CD4-positive, alpha-beta T cell treated with Interleukin-15 for 1 hour (primary cell): ENCODE measurements around the gene WSCD2.

Experiments
- DNase-seq: peaks from one replicate; pipeline ENCODE4 v3.0.0-alpha.2; 2020

The WSCD2 gene

DNA sequence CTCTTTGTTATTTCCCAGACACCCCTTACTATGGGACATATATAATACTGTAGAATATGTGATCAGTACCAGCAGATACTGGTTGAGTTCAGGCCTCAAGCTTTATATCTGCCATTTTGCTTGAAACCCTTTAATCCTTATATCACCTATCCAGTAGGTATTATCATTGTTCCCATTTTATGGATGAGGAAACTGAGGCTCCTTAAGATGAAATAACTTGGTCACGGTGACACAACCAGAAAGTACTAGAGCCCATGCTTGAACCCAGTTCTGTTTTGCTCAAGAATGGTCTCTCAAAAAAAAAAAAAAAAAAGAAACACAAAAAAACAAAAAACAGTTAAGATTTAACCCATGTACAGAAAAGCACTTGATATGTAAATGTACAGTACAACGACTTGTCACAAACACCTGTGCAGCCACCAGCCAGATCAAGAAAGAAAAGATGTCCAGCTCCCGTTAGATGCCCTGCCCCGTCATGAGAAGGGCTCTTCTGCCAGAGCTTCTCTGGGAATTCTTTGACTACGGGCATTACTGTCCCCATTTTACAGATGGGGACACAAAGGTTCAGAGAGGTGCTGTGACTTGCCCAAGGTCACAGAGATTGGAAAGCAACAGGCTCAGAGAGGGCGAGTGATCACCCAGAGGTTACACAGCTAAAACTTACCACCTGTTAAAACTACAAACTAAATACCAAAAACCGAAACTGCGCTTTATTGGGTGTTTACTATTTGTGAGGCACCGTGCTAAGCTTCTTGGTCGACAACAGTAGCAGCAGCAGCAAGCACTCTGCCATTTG lies 669 bp upstream of the WSCD2 start:
- no peak for DNase-seq

DNA sequence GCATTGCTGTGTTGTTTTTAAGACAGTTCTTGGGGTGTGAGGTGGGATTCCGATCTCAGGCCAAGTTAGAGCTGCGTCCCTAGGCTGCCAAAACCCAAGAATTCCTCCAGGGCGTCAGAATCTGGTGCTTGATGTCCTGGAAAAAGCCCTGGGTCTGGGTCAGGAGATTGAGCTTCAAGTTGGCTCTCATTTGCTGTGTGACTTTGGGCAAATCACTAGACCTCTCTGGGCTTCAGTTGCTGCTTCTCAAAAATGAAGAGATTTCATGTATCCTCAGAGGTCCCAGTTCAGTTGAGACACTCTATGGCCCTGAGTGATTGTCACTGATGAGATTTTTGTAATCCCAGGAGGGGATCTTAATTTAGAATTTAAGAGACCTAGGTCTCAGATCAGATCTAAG lies 1.9 kb downstream of the WSCD2 start:
- no peak for DNase-seq

DNA sequence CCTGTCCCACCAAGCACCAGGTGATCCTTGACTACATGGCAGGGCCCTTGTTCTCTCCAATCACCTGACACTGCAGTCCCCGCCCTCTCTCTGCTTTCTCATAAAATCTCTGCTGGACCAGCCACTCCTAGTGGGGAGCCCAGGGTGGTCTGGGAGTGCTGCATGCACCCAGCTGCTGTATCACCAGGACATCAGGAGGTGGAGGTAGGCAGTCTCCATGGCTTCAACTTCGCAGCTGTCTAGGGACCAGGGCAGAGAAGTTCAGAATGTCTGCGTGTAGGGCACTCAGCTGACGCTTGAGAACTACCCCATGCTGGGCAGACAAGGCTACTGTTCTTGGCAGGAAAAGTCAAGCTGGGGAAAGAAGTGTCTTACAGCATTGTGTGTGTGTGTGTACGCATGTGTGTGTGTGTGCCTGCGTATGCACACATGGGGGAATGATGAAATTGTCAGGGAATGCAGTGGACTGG lies 2.6 kb downstream of the WSCD2 start:
- no peak for DNase-seq

DNA sequence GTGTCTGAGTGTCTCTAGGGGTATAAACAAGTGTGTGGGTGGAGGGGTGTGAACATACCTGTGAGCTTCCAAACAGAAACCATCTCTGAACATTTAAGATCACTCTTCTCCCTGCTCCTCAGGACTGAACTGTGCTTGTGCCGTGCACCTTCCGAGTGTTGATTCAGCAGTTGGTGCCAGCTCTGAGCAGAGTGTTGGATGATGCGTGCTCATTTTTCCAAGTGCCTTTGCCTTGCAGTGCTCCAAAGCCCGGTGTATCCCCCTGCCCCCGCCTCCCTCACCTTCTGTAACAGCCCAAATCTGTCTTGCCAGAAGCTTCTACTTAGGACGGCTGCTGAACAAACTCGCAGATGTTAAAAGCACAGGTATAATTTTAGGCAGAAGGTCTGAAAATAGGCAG lies 4.4 kb downstream of the WSCD2 start:
- DNase-seq = no peak

DNA sequence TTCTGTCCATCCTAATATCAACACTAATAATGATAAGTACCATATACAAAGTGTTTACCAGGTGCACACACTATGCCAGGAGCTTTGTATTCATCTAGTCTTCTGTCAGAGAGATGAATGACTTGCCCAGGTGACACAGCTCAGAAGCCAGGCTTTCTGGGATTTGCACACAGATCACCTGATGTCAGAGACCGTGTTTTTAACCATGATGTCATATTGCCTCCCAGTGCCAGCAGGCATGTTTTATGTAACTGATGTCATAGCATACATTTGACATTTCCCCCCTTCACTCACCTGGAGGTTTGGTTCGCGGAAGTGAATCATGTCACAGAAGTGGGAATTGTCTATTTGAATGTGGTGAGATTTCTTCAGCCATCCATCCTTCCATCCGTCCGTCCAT lies 5.7 kb downstream of the WSCD2 start:
- no peak for DNase-seq

DNA sequence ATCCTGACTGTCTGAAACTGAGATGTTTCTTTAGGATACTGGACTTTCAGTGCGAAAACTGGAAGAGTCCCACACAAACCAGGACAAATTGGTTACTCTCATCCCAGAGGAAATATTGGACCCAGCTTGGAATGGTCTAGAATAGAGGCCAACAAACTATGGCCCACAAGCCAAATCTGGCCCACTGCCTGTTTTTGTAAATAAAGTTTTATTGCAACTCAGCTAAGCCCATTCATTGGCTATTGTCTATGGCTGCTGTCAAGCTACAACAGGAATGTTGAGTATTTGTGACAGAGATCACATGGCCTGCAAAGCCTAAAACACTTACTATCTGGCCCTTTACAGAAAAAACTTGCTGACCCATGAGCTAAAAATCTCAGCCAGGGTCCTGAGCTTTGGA lies 6.5 kb downstream of the WSCD2 start:
- no peak for DNase-seq

DNA sequence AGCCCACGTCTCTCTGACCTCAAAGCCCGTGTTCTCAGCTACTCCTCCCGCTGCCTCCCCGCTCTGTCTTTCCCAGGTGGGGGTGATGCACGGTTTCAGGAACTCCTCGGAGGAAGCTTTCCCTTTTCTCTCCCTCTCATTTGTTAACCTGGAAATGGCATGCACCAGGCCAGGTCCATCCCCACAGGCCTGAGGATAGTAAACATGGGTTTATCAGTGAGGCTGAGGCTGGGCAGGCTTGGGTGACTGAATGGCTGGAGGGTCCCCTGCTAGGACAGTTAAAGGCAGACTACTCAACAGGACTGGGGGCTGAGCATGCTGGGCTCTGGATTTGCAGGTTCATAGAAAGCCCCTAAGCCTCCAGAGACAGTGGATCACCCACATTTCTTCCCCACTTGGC lies 7.6 kb downstream of the WSCD2 start:
- no peak for DNase-seq

DNA sequence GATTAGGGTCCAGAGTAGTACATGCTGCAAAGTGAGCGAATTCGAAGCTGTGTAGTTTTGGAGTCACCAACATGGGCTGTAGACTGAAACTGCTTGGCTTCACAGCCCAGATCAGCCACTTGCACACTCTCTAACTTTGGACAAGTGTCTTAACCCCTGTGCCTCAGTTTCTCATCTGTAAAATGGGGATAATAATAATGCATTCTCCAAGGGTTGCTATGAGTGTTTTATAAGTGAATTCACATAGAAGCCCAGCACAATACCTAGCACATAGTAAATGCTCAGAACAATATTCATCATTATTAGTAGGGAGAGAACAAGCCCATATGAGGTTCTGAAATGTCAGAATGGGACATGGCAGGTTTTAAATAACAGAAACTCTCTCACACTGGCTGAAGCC lies 10.4 kb downstream of the WSCD2 start:
- DNase-seq = no peak

DNA sequence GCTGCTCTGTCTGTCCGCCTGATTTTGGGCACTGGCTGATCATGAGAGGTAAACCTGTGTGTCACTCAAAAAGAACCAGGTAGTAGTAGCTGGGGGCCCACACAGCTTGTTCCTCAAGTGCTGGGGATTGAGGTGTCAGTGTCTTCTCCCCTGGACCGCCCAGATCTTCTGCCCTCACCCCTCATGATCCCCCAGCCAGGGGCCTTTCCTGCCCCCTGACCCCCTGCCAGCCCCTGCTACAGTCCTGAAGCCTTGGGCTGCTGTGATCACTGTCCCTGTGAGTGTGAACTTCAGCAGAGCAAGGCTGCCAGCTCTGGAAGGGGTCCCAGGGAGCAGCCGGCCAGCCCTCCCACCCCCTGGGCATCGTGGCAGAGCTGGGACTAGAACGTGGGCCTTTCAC lies 11.4 kb downstream of the WSCD2 start:
- no peak for DNase-seq

DNA sequence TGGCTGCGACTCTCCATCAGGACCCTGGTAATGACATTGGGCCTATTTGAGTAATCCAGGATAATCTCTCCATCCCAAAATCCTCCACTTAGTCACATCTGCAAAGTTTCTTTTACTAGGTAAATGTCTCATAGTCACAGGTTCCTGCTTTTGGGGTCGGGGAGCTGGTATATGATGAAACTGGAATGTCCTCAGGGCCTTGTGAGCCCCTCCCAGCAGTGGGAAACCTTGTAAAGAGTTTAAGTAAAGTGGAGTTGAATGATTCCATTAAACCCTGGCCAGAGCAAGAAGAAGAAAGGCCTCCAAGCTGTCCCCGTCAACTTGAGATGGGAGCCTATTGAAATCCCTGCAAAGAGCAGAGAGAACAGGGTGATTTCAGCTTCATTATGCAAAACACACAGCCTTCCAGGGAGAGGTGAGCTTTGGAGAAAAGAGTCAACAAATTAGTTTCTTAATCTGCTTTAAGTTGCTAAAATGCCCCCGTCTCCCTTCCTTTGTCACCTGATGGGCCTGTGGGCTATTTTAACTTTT lies 12.6 kb downstream of the WSCD2 start:
- no peak for DNase-seq

DNA sequence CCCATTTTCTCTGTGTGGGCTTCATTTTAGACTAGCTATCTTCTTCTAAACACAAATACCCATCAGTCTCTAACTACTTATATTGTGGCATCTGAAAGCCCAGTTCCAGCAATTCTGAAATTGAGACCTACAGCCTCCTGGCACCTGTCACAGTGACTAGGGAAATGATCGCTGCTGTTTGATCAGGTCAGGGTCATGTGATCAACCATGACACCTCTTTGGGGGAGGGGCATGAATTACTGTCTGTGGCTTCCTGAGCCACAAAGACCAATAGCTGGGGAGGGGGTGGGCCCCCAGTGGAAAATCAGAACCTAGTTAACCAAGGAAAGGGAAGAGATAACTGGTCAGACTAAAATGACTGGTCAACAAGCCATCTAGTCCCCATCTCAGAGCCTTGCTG lies 14.1 kb downstream of the WSCD2 start:
- no peak for DNase-seq

DNA sequence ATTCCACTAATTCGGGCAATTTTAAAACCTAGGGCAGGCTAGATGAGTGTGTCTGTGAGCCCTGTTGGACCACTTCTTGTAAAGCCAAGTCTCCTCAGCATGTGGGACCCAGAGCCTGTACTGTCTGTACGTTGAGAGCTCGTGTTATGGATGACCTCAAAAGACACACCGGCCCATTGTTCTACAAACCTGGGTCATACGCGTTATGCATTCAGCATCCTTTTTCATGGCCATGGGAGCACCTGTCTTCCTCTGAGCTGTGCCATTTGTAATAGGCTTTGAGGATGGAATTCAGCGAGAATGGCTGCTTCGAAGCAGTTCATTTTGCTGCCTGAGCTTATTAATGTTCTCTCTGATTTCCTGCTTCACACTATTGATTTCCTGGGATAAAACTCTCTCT lies 15.0 kb downstream of the WSCD2 start:
- no peak for DNase-seq

DNA sequence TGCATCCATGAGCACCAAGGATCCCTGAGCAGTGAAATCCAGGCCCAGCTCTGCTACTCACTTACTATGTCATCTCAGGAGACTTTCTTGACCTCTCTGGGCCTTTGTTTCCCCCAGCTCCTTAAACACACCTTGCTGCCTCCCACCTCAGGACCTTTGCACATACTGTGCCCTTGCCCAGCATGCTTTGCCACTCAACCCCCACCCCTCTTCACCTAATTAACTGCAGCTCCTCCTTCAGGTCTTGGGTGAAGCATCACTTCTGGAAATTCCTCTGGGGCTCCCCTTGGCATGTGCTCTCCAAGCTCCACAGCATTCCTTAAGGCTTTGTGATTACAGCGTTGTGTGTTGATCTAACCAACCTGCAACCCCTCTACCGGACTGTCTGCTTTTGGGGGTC lies 15.9 kb downstream of the WSCD2 start:
- no peak for DNase-seq

DNA sequence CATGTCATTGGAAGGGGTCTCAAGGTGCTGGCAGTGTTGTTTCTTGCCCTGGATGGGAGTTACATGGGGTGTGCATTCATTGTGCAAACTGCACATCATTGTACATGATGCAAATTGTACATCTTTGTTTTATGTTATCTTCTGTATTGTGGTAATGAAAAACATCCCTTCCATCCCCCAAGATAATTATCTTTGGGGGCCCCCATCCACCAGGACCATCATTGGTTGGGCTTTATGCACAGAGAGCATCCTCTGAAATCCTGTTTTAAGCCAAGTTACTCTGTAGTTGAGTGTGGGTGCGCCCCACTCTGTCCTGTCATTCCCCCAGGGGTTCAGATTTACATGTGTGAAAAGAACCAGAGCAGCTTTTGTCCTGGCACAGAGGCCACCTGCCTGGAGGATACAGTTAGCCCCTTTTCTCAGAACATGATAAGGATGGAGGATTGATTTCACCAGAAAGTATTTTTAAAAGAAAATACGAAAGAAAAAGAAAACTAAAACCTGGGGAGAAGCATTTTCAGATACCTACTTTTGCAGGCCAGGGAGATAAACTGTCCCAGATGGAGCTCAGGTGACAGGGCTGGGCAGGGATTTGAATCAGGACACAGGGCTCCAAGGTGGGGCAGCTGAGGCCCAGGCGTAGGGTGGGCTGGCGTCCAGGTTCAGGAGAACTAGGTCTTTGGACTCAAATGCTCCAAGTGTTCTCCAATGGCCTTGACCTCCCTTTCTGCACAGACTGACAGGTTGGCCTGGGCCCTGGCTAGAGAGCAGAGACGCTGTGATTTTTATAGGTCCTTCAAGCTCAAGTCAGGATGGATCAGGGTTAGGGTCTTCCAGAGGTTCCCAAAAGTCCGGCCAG lies 17.2 kb downstream of the WSCD2 start:
- no peak for DNase-seq

DNA sequence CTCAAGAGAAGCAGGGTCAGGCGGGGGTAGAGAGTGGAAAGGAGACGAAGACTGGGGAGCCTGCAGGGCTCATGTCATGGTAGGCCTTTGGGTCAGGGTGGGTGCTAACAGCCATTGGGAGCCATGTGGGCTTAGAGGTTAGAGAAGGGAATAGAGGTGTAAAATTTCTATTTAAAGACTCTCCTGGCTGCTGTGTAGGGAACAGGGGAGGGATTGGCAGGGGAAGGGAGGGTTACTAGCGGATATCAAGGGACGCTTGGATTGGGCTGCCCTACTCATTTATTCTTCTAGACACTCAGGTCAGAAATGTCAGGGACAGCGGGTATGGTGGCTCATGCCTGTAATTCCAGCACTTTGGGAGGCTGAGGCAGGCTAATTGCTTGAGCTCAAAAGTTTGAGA lies 18.2 kb downstream of the WSCD2 start:
- DNase-seq = no peak

DNA sequence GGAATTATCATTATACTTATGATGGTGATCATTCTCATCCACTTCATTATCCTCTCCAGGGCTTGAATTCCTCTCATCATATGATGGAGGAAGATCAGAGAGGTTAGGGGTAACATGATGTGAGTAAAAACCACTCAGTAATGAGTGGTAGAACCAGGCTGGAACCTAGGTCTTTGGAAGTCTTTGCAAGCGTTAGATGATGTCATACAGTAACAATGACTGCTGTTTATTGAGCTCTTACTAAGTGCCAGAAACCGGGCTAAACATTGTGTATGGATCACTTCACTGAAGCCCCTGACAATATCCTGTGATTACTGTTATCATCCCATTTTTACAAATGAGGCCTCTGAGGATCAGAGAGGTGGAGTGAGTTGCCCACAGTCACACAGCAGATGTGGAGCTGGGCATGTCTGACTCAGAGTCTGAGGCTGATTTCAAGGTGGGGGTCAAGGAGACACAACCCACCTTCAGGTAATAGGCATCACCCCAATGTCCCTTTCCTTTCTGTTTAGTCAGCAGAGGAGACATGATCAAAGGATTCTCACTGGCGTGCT lies 19.5 kb downstream of the WSCD2 start:
- no peak for DNase-seq

DNA sequence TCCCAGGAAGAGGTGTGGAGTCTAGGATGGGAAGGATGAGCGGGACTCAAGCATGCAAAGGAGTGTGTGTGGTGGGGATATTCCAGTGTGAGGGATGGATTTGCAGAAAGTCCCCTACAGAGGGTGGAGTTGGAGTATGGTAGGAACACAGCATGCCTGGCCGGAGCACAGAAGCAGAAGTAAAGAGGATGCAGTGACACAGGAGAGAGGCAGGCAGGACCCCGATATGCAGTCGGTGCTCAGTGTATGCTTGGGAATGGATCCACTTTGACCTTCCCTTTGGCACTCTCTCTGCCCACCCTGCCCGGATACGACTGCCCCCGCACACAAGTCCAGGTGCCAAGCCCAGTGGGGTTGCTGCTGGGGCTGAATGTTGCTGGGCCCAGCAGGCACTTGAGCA lies 21.3 kb downstream of the WSCD2 start:
- no peak for DNase-seq

DNA sequence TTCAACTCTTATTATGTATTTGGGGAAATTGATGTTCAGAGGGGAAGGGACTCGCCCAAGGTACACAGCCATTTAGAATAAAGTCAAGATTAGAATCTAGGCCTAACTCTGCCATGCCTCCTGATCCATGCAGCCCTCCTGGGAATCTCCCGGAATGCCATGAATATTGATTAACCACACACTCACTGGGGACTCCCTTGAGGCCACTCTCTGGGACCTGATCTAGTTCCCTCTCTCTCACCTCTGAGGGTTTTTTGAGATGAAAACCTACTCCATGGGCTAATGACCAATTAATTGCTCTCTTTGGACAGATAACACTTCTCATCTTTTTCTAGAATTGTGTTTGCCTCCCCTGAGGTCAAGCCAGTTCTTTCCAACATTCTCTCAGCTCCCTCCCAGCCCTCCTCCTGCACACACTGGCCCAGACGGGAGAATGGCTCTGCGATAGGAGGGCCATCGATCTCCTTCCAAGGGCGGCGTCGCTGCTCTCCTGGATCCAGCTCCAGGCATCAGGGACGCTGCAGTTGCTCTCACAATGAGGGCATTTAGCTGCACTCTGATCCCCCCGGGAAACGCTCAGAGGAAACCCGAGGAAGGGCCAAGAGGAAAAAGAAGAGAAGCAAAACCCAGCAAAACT lies 22.6 kb downstream of the WSCD2 start:
- DNase-seq = no peak

DNA sequence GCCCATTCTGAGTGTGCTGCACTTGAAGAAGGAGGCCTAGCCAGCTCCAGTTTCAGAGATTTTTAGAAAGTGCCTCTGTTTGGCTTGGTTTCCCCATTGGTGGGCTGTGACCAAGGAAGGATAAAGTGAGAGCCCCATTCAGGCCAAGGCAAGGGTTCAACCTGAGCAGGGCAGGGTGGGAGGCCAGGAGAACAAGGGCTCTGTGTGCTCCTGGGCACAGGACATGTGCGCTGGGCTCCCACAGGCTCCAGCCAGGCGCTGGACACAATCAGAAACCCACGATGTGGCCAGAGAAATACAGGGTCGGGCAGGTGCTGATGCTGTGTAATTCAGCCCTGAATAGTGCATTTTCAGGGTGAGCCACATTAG lies 23.1 kb downstream of the WSCD2 start:
- DNase-seq = no peak

DNA sequence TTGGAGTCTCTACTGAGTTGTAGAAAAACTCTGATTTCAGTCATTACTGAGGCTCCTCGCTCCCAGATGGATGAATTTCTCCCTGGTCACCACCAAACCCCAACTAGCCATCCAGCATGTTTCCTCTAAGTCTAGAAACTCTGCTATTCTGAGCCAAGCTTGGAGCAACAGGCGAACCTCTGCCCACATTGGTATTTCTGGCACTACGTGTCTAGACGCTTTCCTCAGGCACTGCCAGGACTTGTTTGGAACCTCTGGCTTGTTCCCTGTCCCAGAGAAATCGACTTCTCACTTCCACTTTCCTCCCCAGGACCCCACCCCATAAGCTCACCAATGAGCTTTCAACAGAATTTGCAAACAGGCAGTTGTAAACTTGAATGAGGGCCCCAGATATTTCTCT lies 27.6 kb downstream of the WSCD2 start:
- no peak for DNase-seq

DNA sequence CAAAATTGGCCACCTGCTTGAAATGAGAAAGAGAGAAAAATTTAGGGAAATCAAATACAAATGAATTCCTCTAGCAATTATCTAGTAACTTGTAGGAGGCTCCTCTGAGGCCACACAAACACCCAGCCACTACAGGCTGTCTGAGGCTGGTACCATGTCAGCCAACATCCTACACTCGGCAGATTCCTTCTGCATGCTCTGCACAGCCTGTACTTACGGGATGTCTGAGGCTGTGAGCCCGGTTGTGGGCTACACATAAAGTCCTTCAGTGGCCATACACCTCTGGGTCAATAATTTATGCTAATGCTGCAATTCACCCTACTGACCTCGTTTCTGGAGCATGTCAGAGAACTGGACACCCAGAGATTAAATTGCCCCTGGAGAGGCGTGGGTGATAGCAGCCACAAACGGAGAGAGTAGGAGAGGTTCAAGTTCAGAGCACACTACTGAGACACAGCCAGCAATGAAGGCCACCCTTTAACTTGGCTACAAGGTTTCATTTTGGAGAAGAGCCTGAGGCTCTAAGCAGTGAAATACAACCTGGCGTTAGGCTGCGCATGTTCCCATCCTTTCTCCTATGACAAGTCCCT lies 28.9 kb downstream of the WSCD2 start:
- DNase-seq = no peak

DNA sequence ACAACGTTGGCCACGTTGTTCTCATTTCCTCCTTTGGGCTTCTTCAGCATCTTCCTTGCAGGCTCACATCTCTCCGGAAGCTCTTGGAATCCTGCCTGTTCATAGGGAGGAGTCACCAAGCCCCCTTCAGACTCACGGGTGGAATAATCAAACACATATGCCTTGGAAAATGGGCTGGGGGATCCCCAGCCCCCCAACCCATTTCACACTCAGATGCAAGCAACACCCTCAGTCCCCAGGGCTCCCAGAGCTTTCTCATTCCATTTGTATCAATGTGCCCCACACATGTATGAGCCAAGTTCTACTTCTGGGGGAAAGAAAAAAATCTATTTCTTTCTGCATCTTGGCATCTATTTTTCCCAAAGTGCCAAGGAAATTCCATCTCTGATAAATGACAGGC lies 33.1 kb downstream of the WSCD2 start:
- DNase-seq = no peak

DNA sequence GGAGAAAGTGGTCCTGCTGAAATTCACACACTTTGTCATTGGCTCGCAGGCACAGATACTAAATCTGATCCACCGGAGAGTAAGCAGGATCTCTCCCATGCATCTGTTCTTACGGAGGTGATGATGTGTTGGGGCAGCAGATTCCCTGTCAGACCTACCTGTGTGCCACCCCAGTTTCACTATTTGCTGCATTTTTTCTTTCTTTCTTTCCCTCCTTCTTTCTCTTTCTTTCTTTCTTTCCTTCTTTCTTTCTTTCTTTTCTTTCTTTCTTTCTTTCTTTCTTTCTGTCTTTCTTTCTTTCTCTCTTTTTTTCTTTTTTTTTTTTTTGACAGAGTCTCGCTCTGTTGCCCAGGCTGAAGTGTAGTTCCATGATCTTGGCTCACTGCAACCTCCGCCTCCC lies 37.4 kb downstream of the WSCD2 start:
- DNase-seq = no peak
